ENCODE data around the gene OPTC.
"Not testable (repeated sequence)": the region's sequence is repeated elsewhere in the genome, so short reads cannot be mapped to it uniquely, and the experiment has no call there.

OPTC gene, protein sequence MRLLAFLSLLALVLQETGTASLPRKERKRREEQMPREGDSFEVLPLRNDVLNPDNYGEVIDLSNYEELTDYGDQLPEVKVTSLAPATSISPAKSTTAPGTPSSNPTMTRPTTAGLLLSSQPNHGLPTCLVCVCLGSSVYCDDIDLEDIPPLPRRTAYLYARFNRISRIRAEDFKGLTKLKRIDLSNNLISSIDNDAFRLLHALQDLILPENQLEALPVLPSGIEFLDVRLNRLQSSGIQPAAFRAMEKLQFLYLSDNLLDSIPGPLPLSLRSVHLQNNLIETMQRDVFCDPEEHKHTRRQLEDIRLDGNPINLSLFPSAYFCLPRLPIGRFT

DNA sequence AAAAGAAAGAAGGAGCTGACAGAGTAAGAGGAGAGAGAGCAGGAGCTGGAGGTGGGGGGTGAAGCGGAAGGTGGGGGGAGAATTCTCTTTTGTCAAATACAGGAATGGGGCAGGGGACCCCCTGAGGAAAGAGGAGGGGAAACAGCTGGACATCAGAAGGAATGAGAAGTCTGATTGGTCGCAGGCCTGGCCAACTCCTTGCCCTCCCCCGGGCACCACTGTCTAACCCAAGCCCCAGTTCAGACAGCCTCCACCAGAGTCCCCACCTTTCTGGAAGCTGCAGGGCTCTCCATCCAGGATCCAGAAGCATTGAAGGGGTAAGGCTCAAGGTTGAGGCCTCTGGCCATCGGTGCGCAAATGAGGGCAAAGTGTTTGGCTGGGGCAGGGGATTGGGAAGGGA is at the start of gene OPTC:
Gene OPTC, plus strand, starts transcription at position 253 of the 400 bp plus-strand sequence. CDS start 1,853 bp downstream, outside the sequence.
- no peak for DNase-seq (ENCODE audit: low read depth, low spot score)
- no peak within 1 kb of the TSS for H3K27ac ChIP-seq

GRCh38 chr1:203444171-203444576 is 49.8 kb upstream of the OPTC start:
- no peak for DNase-seq (ENCODE audit: low read depth, low spot score)
- H3K27ac ChIP-seq: no peak overlapping the region

DNA sequence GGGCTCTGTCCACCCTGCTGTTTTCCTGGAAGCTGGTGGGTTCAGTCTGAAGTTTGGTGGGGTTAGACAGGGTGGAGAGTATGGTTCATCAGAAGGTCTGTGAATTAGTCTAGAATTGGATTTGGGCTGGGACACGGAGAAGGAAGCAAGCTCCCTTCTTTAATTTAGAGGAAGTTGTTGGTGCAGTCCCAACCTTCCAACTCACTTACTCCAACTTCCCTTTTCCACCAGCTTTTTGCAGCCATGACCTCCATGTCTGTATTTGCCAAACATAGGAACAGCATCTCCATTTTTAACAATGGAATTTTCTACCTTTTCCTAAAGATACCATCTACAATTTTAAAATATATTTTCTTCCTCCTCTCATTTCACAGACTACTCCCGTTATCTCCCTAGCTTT is 46.8 kb upstream of the OPTC start:
- no peak for DNase-seq (ENCODE audit: low read depth, low spot score)
- H3K27ac ChIP-seq: no peak overlapping the region

- not testable (repeated sequence) for H3K27ac ChIP-seq; DNase-seq (ENCODE audit: low read depth, low spot score)
These were observed 46.4 kb upstream of the OPTC start for GRCh38 chr1:203447598-203447997.

GRCh38 chr1:203448521-203449061 is 45.4 kb upstream of the OPTC start:
- no peak overlapping the region for H3K27ac ChIP-seq
- no peak for DNase-seq (ENCODE audit: low read depth, low spot score)

GRCh38 chr1:203450001-203450400 is 44.0 kb upstream of the OPTC start:
- DNase-seq (ENCODE audit: low read depth, low spot score): no peak

GRCh38 chr1:203450479-203451149 is 43.3 kb upstream of the OPTC start:
- DNase-seq (ENCODE audit: low read depth, low spot score): no peak
- H3K27ac ChIP-seq: no peak overlapping the region

More at GRCh38 chr1:203450001-203450400, 44.0 kb upstream of the OPTC start:
- no peak overlapping the region for H3K27ac ChIP-seq

GRCh38 chr1:203451836-203452784 is 41.8 kb upstream of the OPTC start:
- DNase-seq (ENCODE audit: low read depth, low spot score): no peak
- no peak overlapping the region for H3K27ac ChIP-seq

DNA sequence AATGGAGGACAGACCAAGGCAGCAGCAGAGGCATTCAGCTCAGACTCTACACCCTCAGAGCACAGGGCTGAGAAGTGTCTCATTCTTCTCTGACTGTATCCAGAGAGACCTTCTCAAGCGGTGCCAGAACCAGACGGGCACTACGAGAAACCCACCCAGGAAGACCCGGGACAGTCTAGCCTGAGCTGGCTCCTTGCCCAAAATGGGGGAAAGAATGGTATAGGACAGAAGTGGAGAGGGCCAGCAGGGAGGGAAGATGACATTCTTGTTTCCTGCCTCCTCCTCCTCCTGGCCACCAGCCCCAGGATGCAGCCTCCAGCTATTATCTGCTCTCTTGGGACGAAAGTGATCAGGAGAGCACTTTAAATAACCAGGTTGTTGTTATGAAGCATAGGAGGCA is 40.9 kb upstream of the OPTC start:
- H3K27ac ChIP-seq: no peak overlapping the region
- DNase-seq (ENCODE audit: low read depth, low spot score): no peak

DNA sequence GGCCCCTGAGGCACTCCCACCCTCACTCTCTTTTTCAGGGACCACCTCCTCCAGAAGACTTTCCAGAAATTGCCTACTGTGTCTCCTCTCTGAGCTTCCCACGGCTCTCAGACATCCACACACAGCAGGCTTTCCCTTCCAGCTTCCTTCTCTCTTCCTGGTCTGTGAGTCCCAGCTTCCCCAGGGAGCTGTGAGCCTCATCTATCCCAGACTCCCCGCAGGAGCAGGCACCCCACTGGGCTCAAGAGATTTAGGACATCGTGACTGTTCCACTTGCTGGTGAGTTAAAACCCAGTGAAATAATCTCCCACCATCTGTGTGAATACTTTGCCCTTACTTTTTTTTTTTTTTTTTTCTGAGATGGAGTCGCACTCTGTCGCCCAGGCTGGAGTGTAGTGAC is 40.3 kb upstream of the OPTC start:
- DNase-seq (ENCODE audit: low read depth, low spot score): no peak

DNA sequence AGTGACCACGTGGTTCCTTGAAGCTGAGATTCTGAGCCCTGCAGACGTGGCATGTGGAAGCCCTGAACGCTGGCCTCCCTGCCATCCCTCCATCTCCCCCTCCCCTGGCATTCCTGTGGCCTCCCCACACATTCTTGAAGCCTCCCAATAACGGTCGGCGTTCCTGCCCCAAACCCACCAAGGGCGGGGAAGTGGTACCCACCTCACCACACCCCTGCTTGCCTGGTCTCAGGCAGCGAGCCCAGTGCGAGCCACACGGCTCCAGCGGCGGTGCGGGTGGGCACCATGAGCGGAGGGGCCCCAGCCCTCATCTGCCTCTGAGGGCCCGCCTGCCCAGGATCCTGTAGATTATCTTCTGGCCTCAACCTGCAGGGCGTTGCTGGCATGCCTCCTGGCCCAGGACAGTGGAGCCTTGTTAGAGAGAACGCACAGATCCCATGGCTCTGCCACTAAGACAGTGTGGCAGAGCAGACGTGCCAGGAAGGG is 38.9 kb upstream of the OPTC start:
- DNase-seq (ENCODE audit: low read depth, low spot score): no peak
- H3K27ac ChIP-seq: no peak overlapping the region

More for the DNA sequence above, 40.3 kb upstream of the OPTC start:
- no peak overlapping the region for H3K27ac ChIP-seq

DNA sequence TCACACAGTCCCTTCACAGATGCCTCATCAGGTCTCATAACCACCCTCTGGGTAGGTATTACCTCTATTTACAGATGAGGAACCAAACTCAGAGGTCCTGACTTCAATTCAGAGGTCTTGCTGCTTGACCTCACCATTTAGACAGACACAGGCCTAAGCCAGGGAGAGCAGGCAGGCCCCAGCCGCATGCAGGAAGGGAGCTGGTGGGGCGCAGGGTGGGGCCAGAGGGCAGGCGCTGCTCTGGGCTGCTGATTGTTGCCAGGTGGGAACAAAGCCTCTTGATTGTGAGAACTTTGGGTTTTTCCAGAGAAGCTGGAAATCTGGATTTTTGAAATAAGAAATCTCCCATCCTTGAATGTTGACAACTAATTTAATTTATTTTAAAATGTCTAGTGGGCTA is 38.2 kb upstream of the OPTC start:
- DNase-seq (ENCODE audit: low read depth, low spot score): no peak
- H3K27ac ChIP-seq: no peak overlapping the region

GRCh38 chr1:203456577-203456976 is 37.4 kb upstream of the OPTC start:
- no peak for DNase-seq (ENCODE audit: low read depth, low spot score)
- H3K27ac ChIP-seq: no peak overlapping the region

DNA sequence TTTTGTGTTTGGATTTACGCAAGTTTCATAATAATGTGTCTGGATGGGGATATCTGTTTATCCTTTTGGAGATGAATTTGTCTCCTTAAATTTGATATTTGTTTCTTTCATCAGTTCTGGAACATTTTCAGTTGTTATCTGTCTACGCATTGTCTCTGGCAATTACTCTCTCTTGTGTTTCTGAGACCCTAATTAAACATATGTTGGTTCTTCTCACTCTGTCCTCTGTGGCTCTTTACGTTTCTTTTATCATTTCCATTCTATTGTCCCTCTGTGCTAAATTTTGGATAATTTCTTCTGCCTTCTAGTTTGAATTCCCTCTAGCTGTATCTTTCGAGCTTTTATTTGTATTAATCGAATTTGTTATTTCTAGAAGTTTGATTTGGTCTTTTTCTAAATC is 35.9 kb upstream of the OPTC start:
- H3K27ac ChIP-seq: no peak overlapping the region
- DNase-seq (ENCODE audit: low read depth, low spot score): no peak

- DNase-seq (ENCODE audit: low read depth, low spot score): no peak
- no peak overlapping the region for H3K27ac ChIP-seq
These were observed 34.2 kb upstream of the OPTC start for GRCh38 chr1:203459671-203460201.

GRCh38 chr1:203461717-203462116 is 32.2 kb upstream of the OPTC start:
- DNase-seq (ENCODE audit: low read depth, low spot score): no peak
- H3K27ac ChIP-seq: no peak overlapping the region

DNA sequence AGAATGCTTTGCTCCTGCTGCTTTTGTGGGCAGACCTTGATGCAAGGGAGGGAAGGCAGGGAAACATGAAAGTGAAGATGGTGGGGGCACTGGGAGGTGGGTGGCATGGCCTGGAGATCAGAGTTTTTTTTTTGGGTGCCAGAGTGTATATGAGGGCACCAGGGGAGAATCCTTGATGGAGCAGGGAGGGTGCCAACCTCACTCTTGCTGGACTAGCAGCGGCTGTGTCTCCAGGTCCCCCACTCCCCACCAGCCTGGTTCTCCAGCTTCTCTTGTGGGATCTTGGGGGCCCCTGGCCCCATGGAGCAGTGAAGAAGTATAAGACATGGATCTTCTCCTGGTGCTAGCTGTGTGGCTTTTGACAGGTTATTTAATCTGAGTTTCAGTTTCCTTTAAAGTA is 31.8 kb upstream of the OPTC start:
- no peak for DNase-seq (ENCODE audit: low read depth, low spot score)
- H3K27ac ChIP-seq: no peak overlapping the region

- no peak for DNase-seq (ENCODE audit: low read depth, low spot score)
- no peak overlapping the region for H3K27ac ChIP-seq
These were observed 31.1 kb upstream of the OPTC start for GRCh38 chr1:203462878-203463277.

DNA sequence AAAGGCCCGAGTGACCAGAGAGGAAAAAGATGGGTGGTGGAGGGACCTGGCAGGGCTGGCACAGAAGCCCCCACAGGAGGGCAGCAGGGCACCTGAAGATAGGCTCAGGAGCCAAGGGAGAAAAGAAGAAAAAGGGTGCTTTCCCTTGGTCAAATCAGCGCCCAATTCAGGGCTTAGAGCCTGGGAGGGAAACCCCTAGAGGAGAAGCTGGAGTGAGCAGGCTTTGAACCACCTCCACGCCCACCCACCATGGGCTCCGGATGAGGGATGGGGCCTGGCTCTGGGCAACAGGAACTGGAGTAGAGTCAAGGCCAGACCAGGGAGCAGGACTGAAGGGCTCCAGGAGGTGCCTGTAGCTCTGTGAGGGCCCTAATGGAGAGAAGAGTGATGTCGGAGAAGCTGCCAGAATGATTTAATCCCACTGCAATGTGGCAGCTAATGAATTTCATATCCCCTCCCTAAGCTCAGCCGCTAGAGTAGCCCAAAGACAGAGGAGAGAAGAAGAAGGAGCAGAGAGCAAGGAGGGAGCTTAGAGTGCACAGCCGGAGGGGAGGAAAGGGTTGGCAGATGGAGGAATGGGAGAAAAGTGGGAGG is 30.4 kb upstream of the OPTC start:
- no peak overlapping the region for H3K27ac ChIP-seq
- DNase-seq (ENCODE audit: low read depth, low spot score): no peak

GRCh38 chr1:203464226-203464625 is 29.7 kb upstream of the OPTC start:
- DNase-seq (ENCODE audit: low read depth, low spot score): no peak
- no peak overlapping the region for H3K27ac ChIP-seq

All from epithelial cell of prostate (primary cell).